Activated naive CD4-positive, alpha-beta T cell treated with anti-CD3 and anti-CD28 coated beads, Interleukin-2, amount 10 ng/mL, durations not matched to agents 5 hours and 36 hours (primary cell): ENCODE data around the gene PLCB3. TPM values are rescaled to one million over a fixed set of nuclear protein-coding genes. Genes with fewer than 3 reads are reported as not detected.

Experiments used
- total RNA-seq, 2 experiments: library from RNA; stranded (reverse); gene quantifications; one replicate each; pipeline ENCODE4 v1.2.3, GENCODE V29; 2021

PLCB3 gene
- 10 to 100 TPM; 11.4 to 11.9 TPM for total RNA-seq

GRCh38 chr11:64251016-64251752, at the start of gene PLCB3:
Gene PLCB3, plus strand, starts transcription at chr11:64251530. Its CDS starts 120 bp downstream, at chr11:64251650.

GRCh38 chr11:64206457-64207255, 44.7 kb upstream of the PLCB3 start, which contains the start of gene FERMT3:
Gene FERMT3, plus strand, starts transcription at chr11:64206721. Its CDS starts 644 bp downstream, at chr11:64207365.

GRCh38 chr11:64225608-64226506, 25.5 kb upstream of the PLCB3 start, which contains the start of the genes NUDT22 and TRPT1:
Gene NUDT22, plus strand, starts transcription at chr11:64226274. Its CDS starts 379 bp downstream, at chr11:64226653.
Gene TRPT1, minus strand, starts transcription at chr11:64226186. Its CDS starts 326 bp downstream, at chr11:64225860.

GRCh38 chr11:64230171-64230984, 21.0 kb upstream of the PLCB3 start, which contains the start of gene DNAJC4:
Gene DNAJC4, plus strand, starts transcription at chr11:64230548. Its CDS starts 307 bp downstream, at chr11:64230855.

GRCh38 chr11:64233913-64234586, 17.3 kb upstream of the PLCB3 start, which contains the start of gene VEGFB:
Gene VEGFB, plus strand, starts transcription at chr11:64234584. Its CDS starts 250 bp downstream, at chr11:64234834.

GRCh38 chr11:64240435-64241240, 10.7 kb upstream of the PLCB3 start, which contains the start of gene FKBP2:
Gene FKBP2, plus strand, starts transcription at chr11:64241095. Its CDS starts 1,293 bp downstream, at chr11:64242388.

GRCh38 chr11:64246871-64247728, 4.2 kb upstream of the PLCB3 start, which contains the start of gene PPP1R14B:
Gene PPP1R14B, minus strand, starts transcription at chr11:64246943. Its CDS starts 270 bp downstream, at chr11:64246673.

GRCh38 chr11:64284048-64284961, 33.0 kb downstream of the PLCB3 start, which contains the start of gene BAD:
Gene BAD, minus strand, starts transcription at chr11:64284665. Its CDS starts 297 bp downstream, at chr11:64284368.

GRCh38 chr11:64284962-64285884, 33.9 kb downstream of the PLCB3 start, which contains the start of gene GPR137:
Gene GPR137, plus strand, starts transcription at chr11:64285848. Its CDS starts 677 bp downstream, at chr11:64286525.

GRCh38 chr11:64291262-64291751, 40.0 kb downstream of the PLCB3 start, which contains the start of gene KCNK4:
Gene KCNK4, plus strand, starts transcription at chr11:64291302. Its CDS starts 1,717 bp downstream, at chr11:64293019.

GRCh38 chr11:64299847-64300648, 48.7 kb downstream of the PLCB3 start, which contains the start of gene CATSPERZ:
Gene CATSPERZ, plus strand, starts transcription at chr11:64300358. Its CDS starts 53 bp downstream, at chr11:64300411.

GRCh38 chr11:64305075-64305690, 53.9 kb downstream of the PLCB3 start, which contains the start of gene ESRRA:
Gene ESRRA, plus strand, starts transcription at chr11:64305524. Its CDS starts 1,656 bp downstream, at chr11:64307180.

GRCh38 chr11:64317325-64317960, 66.1 kb downstream of the PLCB3 start, which contains the start of gene TRMT112:
Gene TRMT112, minus strand, starts transcription at chr11:64317559. Its CDS starts 33 bp downstream, at chr11:64317526.

